HEK293T (cell line): ENCODE data around the gene AK5.

ENCODE experiments used
- BHLHE40 ChIP-seq: fragments of 450-650 bp; IDR thresholded peaks from 2 replicates; pipeline ENCODE4 v1.6.1; 2016; ENCODE audit warnings: mild to moderate bottlenecking, moderate library complexity, borderline replicate concordance
- FOXA1 ChIP-seq: fragments of 450-650 bp; IDR thresholded peaks from 2 replicates; pipeline ENCODE4 v1.6.1; 2016; ENCODE audit warnings: mild to moderate bottlenecking
- LEF1 ChIP-seq: fragments of 450-650 bp; IDR thresholded peaks from 2 replicates; pipeline ENCODE4 v1.6.1; 2017; ENCODE audit warnings: mild to moderate bottlenecking, borderline replicate concordance
- SP1 ChIP-seq: fragments of 450-650 bp; IDR thresholded peaks from 2 replicates; pipeline ENCODE4 v1.6.1; 2017
- SUZ12 ChIP-seq: fragments of 450-650 bp; IDR thresholded peaks from 2 replicates; pipeline ENCODE4 v1.6.1; 2016; ENCODE audit warnings: mild to moderate bottlenecking

GRCh38 chr1:77263708-77264107 lies 18.1 kb upstream of the AK5 start:
- TF ChIP-seq SUZ12: no peak
- TF ChIP-seq LEF1: no peak
- TF ChIP-seq FOXA1: no peak
- TF ChIP-seq BHLHE40: no peak
- TF ChIP-seq SP1: no peak
